Nucleus accumbens (tissue), 56 donors: Measurements from ENCODE around the gene ZNF384.
A peak's percentile ranks its signal among the peaks of the same experiment; 100 is the strongest.

Experiments used
- DNase-seq, 56 donors: peaks; one replicate each; lab custom pipeline; 2025; lab: John Stamatoyannopoulos, UW

The ZNF384 gene

DNA sequence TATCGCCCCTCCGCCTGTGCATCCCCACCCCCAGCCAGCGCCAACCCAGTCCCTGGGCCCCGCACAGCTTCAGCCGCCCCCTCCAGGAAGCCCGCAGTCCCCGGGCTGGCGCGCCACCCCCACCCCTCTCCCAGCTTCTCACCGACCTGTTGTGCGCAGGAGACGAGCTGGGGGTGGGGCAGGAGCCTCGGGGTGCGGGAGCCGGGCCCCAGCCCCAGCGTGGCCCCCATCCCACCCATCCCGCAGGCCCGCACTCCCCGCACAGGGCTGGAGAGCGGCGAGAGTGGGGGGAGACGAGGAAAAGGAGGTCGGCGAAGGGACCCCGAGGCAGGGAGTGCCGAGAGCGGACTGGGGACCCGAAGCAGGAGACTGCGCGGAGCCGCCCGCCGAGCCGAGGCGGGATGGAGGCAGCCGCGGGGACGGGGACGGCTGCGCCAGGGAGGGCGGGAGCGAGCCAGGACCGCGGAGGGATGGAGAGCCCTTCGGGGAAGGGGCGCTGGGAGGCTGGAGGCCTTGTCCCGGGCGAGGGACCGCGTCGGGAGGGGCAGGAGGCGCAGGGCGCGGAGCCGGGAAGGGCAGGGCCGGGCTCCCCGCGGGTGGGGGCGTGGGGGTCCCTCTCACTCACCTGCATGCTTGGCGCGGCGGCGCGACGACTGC is 10.9 kb upstream of the ZNF384 start:
- peak in 17 of 56 donors; percentile 18 to 60 (median 29) for DNase-seq

DNA sequence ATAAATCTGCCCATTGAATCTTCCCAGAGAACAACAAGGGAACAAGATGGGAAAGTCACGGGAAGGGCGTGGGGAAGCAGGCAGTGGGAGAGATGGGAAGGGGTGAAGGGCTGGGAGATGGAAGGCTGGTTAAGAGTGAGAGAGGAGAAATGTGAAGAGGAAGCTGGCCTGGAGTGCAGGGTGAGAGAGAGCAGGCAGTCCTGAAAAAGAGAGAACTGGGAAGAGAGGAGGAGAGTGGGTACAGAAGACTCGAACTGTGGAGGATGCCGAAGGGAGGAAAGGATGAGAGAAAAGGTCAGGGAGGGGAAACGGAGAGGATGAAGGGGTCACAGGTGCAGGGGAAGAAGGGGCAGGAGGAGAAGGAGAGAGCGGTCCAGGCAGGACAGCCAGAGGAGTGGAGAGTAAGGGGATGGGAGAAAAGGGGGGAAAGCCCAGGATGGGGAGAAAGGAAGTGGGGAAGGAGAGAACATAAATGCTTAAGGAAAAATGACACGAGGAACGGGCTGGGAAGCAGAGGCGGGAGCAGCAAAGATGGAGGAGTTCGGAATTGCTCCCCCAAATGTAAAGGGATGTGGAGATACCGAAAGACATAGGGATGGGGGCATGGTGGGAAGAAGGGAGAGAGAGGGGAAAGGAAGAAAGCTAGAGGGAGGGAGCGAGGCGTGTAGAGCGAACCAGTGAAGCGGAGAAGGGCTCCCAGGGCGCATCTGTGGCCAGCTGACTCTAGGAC is 10.2 kb upstream of the ZNF384 start:
- peak in 1 of 56 donors; percentile 47 for DNase-seq

GRCh38 chr12:6698352-6699046 is 9.3 kb upstream of the ZNF384 start:
- peak in 19 of 56 donors; percentile 14 to 58 (median 41) for DNase-seq

GRCh38 chr12:6697584-6698351 is 8.6 kb upstream of the ZNF384 start:
- DNase-seq: peak in 5 of 56 donors; percentile 3 to 32 (median 17)

GRCh38 chr12:6696690-6697583 is 7.8 kb upstream of the ZNF384 start:
- DNase-seq: no peak

GRCh38 chr12:6695313-6696045 is 6.3 kb upstream of the ZNF384 start:
- no peak for DNase-seq

DNA sequence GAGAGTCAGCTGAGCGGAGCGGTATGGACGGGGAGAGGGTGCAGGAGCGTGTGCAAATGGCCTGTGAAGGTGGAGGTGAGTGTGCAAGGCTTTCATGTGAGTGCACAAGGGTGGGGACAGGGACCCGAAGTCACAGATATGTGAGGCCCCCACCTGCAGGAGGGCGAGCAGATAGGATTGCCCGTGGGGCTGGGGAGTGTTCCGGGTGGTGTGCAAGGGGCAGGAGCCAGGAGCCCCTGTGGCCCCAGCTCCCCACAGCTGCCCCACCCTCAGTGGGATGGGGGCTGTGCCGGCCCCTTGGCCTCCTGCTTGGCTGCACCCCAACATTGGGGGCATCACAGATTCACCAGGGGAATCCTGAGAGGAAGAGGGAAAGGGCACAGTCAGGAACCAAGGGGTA is 5.5 kb upstream of the ZNF384 start:
- no peak for DNase-seq

DNA sequence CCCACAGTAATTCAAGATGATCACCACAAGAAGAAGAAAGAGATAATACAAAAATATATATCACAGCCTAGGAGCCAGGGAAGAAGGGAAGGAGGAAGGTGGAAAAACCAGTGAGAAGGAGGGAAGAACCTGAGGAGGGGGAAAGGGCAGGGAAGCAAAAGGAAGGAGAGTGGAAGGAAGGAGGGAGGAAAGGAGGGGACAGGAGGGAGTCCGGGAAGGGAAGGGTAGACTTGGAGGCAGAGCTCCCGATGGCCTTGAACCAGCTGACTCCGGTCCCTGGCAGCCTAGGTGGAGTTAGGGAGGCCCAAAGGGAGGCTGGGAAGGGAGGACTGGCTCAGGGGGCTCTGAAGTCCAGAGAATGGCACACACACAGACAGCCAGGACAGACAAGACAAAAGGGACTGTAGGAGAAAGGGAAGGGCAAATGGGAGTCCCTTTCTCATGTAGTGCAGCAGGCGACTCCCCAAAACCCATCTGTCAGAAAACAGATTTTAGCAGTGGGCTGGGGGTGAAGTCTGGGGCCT is 4.7 kb upstream of the ZNF384 start:
- DNase-seq: no peak

DNA sequence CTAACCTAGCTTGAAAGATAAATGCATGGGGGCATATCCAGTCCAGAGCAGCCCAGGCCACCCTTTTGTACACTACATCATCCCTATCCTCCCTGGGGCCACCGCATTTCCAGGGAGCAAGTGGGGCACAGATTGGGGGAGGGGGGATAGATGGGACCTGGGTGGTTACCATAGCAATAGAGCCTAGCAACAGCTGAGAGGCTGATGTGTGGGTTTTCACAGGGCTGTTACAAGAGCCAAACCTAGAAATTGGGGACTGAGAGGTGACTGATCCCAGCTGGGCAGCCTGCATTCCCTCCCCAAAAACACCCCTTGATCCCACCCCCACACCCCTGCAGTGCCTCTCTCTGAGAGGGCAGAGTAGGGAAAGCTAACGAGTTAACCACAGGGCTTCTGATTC is 3.7 kb upstream of the ZNF384 start:
- peak in 9 of 56 donors; percentile 4 to 39 (median 24) for DNase-seq

GRCh38 chr12:6691473-6691872 is 2.3 kb upstream of the ZNF384 start:
- peak in 6 of 56 donors; percentile 2 to 25 (median 10) for DNase-seq

- peak in 11 of 56 donors; percentile 33 to 91 (median 86) for DNase-seq
Observed at GRCh38 chr12:6688543-6688998, 604 bp downstream of the ZNF384 start.

DNA sequence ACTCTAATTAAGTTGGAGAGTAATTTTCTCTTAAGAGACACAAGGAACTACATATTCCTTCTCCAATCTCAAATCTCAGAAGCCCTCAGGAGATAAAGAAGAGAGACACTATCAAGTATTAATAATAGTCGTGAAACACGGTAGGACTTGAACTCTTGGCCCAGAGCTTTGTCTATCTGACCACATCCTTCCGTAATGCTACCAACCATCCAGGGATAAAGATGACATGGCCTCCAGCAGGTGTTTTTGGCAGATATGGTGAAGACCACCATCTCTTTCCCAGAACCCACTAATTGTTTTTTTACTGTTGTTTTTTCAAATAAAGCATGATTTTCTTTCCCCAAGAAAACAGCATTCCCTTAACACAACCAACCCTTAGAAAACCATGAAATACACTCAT is 3.4 kb downstream of the ZNF384 start:
- DNase-seq: no peak

DNA sequence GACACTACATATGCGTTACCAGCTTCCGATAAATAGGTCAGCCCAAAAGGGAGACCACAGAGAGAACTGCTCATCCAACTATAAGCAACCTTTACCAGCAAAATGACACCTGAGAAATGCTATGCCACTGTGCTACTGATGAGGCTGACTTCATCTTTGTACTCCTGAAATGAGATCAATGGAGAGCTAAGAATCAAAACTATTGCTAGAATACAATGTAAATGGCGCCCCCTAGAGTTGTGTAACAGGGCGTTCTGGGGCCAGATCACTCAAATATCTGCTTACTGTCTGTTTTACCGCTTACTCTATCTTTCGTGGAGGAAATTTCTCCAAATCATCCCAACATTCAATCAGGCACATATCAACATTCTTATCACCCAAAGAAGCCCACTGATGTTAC is 4.6 kb downstream of the ZNF384 start:
- DNase-seq: peak in 2 of 56 donors; percentile 6 to 40

GRCh38 chr12:6676962-6677361 is 12.2 kb downstream of the ZNF384 start:
- DNase-seq: no peak

GRCh38 chr12:6672143-6672542 is 17.0 kb downstream of the ZNF384 start:
- no peak for DNase-seq

- peak in 5 of 56 donors; percentile 6 to 18 (median 16) for DNase-seq
Observed at GRCh38 chr12:6667559-6668210, 21.5 kb downstream of the ZNF384 start.

- no peak for DNase-seq
Observed at GRCh38 chr12:6666211-6666610, 23.0 kb downstream of the ZNF384 start.

DNA sequence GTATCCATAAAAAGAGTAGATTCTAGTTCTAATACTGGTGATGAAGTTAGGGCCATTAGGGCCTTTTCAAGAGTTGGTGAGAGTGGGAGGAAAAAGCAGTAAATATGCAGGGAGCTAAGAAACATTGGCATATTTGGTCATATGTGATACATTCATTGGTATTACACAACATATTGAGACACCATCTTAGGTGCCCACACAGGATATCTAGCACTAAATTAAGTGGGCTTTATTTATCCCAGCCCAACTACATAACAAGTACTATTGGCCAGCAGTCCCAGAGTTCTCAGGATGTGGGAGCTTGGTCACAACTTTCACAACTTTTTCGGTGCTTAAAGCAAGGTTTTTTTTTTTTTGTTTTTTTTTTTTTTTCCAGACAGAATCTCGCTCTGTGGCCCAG is 24.3 kb downstream of the ZNF384 start:
- DNase-seq: no peak
